Glomerular visceral epithelial cell (primary cell): Measurements from ENCODE around the gene SLC15A4.
A peak's percentile ranks its signal among the peaks of the same experiment; 100 is the strongest.
"Not testable (repeated sequence)": the region's sequence is repeated elsewhere in the genome, so short reads cannot be mapped to it uniquely, and the experiment has no call there.

Experiments used
- DNase-seq: peaks from one replicate; pipeline ENCODE4 v3.0.0-alpha.2; 2016; ENCODE audit errors: extremely low spot score

SLC15A4 gene

DNA sequence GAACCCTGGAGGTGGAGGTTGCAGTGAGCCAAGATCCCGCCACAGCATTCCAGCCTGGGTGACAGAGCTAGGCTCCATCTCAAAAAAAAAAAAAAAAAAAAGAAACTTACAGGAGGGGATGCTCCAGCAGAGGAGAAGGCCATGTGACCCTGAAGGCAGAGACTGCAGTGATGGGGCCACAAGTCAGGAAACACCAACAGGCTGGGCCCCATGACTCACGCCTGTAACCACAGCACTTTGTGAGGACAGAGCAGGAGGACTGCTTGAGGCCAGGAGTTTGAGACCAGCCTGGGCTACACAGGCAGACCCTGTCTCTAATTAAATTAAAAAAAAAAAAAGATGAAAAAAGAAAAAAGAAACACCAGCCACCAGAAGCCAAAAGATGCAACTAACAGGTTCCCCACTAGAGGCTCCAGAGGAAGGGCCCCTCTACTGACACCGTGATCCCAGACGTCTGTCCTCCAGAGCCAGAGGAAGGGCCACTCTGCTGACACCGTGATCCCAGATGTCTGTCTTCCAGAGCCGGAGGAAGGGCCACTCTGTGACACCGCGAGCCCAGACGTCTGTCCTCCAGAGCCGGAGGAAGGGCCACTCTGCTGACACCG is 20.4 kb upstream of the SLC15A4 start:
- no peak for DNase-seq

DNA sequence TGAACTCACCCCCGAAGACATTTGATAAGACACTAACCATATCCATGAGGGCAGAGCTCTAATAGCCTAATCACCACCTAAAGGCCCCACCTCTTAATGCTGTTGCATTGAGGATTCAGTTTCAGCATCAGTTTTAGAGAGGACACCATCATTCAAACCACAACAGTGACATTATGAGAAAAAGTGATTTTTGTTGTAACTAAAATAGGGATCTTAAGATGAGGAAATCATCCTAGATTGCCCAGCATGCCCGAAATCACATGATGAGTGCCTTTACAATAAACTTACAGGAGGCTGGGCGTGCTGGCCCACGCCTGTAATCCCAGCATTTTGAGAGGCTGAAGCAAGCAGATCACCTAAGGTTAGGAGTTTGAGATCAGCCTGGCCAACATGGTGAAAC is 19.8 kb upstream of the SLC15A4 start:
- DNase-seq, result no peak

DNA sequence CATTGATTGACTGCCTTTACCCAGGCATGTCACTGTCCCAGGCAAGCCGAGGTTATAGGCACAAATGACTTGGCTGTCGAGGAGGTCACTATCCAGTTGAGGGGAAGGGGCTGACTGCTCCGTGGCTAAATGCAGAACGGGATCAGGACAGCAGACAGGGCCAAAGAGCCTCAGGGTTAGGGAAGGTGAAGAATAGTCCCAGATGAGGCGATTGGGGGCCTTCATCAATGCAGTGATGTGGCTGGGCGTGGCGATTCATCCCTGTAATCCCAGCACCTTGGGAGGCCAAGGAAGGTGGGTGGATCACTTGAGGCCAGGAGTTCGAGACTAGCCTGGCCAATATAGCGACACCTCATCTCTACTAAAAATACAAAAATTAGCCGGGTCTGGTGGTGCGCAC is 18.8 kb upstream of the SLC15A4 start:
- DNase-seq, result no peak

DNA sequence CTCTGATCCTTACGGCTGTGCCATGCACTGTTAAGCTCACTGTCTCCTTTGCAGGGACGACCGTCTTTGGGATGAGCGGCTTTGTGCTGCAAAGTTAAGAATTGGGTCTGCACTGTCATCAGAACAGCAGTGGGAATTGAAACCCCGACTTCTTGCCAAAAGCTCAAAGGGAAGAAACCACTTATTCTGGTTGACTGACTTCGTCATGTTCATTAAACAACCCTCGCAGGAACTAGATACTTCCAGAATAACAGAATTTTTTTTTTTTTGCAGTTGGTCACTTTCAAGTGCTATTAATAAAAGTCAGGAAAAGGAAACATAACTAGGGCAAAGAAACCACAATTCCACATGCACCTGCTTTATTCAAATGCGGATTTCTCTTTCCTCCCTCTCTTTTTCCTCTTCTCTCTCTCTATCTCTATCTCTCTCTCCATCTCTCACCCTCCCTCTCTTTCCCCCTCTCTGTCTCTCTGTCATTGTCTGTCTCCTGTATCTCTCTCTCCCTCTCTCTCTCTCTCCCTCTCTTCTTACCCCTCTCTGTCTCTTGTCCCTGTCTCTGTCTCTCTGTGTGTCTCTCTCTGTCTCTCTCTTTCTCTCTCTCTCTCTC is 17.2 kb upstream of the SLC15A4 start:
- no peak for DNase-seq

DNA sequence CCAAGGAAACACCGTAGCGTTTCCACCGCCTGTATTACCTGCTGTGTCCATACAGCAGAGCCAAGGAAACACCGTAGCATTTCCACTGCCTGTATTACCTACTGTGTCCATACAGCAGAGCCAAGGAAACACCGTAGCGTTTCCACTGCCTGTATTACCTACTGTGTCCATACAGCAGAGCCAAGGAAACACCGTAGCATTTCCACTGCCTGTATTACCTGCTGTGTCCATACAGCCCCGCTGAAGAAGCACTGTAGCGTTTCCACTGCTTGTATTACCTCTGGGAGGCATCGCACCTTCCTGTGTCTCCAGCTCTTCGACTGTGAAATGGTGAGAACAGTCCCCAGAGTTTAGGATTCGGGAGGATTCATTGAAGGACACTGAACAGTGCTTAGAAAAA is 16.1 kb upstream of the SLC15A4 start:
- not testable (repeated sequence) for DNase-seq

DNA sequence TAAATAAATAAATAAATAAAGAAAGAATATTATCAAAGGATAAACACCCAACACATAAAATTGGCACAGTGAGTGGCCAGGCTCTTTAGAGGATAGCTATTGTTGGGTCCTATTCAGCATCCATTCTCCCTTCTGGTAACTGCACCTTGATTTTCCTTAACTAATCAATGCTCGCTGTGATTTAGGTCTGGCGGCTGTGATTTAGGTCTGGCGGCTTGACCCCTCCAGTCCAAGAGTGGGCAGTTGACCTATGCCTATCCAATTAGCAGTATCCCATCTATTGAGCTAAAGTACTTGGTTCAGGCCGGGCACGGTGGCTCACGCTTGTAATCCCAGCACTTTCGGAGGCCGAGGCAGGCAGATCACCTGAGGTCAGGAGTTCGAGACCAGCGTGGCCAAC is 9.7 kb upstream of the SLC15A4 start:
- no peak for DNase-seq

DNA sequence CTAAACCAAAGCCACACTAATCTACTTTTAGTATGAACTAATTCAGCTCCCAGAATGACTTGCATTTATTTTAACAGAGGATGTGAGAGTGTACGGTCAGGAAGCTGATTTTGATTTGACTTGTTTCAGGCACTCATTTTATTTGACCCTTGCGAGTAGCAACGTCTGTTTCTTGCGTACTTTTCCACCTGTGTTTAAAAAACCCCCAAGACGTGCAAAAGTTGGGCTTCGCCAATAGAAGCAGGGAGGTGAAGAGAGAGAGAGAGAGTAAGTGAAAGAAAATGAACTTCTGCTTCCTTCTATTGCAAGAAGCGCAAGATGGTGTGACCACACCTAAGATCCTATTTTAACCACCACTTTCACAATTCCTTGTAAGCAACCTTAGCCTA is 6.7 kb upstream of the SLC15A4 start:
- DNase-seq, result no peak

DNA sequence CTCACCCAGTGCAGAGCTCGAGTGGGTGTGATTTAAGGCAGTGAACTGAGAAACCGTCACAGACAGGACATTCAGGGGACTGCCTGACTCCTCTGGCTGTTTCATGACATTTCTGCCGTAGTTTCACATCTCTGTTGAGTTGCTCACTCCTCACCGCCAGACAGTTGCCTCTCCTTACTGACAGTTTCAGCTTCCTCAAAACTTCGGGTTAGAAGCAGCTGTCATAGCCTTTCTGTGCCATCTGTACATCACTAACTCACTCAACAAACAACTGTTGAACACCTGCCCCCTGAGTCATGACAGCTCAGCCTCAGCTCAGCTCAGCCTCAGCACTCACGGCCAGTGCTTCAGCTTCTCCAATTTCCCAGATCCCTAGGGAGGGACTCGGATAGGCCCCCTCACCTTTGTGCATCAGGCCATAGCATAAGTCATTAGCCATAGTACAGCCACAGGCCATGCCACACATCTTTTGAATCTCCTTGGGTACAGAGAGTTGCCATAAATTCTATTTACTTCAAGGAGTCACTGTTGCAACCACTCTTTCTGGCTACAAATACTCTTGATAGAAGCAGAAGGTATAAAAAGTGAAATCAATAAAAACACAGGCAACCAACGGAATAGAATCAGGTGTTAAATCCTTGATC is 6.2 kb upstream of the SLC15A4 start:
- no peak for DNase-seq

DNA sequence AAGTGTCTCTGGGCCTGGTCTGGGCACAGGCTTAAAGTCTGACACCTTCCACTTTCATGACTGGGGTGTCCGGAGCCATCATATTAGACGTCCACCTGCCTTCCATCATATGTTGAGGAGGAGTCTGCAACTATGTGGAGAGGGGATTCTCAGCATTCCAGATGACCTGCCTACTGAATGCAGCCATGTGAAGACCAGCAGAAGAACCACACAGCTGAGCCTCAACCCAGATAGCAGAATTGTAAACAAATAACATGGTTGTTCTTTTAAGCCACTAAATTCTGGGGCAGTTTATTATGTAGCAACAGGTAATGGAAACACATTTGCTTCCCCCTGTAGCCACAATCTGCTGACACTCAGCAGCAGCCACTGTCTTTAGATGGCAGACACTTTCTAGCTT is 4.0 kb upstream of the SLC15A4 start:
- DNase-seq, result no peak

DNA sequence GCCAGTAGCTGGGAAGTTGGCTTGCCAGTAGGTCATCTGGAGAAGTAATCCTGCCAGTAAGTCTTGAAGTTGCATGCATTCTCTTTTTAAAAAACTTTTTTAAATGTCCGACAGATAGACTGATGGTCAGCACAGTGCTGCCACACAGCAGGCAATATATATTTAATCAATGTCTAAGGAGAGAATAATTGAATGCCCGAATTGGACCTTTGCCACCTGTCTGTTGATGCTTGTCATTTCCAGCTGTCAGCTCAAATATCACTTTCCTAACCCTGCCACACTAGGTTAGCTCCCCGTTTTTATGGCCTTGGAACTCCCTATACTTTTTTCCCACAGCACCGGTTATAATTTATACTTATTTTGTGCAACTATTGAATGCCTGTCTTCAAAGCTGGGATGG is 2.1 kb upstream of the SLC15A4 start:
- no peak for DNase-seq

DNA sequence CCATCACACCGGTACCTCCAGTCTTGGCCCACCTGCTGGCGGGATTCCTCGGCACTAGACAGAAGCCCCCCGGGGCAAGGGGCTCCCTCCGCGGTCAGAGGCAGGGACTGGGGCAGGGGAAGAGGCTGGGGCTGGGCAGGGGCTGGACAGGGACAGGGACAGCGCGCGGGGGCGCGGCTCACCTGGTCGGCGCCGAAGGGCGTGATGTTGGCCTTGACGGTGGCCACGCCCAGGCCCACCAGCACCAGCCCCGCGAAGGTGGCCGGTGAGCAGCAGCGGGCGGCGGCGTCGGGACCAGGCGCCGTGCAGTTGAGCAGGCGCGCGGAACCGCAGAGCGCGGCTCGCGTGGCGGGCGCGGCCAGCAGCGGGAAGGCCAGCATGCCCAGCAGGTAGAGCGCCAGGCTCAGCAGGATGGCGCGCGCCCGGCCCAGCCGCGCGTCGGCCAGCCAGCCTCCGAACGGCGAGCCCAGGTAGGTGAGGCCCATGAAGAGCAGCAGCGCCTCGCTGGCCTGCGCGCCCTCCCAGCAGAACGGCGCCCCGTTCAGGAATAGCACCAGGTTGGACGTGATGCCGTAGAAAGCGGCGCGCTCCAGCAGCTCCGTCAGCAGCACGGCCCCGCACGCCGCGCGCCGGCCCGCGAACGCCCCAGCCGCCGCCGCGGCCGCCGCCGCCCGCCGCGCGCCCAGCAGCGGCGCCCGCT is 392 bp downstream of the SLC15A4 start:
- DNase-seq, result peak; percentile 28

DNA sequence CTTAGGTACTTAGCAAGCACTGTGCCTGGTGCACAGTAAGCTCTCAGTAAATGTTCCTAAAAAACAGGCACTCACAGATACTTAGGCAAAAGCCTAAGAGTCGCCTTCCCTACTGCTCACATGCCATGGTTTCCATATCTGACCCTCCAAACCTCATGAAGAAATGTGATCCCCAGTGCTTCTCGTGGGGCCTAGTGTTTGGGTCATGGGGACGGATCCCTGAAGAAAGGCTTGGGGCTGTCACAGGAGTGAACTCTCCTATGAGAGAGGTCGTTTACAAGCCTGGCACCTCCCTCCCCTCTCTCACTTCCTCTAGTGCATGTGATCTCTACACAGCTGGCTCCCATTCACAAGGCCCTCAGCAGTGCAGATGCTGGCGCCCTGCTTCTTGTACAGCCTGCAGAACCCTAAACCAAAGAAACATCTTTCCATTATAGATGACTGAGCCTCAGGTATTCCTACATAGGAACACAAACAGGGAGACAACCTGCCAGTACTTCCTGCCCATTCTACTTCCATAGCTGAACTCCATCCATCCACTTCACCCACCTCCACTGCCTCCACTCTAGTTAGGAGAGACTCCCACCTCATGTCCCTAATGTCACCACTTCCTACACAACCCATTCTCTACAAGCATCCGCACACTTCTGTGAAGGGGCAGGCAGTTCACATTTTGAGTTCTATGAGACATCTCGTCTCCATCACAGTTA is 2.9 kb downstream of the SLC15A4 start:
- no peak for DNase-seq

DNA sequence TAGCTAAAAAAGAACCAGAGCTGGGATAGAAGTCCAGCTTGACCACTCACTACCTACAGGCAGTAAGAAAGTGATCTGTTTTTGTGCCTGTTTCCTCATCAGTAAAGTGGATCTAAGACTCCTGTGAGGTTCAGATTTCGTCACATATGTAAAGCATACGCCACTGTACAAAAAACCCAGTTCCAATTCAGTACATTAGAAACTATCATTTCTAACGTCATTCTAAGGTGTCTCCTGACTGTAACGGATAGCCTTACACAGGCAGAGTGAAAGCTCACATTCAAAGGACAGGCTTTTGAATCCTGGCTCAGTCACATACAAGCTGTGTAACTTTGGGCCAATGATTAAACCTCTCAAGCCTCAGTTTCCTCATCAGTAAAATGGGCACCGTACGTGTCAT is 3.5 kb downstream of the SLC15A4 start:
- no peak for DNase-seq

DNA sequence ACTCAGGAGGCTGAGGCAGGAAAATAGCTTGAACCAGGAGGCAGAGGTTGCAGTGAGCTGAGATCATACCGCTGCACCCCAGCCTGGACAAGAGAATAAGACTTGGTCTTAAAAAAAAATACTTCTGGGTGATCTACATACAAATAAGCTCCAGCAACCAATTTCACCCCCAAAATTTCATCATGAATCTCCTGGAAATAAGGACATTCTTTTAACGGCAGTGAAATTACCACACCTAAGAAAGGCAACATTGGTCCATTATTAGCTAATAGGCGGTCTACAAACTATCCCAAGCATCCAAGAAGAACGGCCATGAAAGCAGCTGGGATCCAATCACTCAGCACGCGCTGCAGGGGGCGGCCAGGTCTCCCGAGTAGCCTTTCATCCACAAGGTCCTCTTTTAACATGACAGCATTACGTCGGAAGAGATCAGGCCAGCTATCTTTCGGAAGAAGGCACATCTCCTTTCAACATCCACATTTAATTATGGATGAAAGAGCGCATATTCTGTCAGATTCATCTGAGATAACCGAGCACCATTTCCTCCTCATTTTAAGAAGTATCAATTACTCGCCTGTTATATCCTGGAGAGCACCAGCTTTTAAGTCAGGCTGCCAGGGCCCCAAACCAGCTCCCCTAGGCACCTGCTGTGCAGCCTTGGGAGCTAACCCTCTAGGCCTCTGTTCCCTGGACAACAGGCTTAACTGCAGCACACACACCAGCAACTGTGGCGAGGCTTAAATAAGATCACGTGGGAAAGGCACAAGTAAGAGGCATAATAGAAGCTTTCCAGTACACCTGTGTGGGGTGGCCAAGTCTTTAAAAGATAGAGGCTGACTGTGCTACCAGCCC is 4.2 kb downstream of the SLC15A4 start:
- no peak for DNase-seq

DNA sequence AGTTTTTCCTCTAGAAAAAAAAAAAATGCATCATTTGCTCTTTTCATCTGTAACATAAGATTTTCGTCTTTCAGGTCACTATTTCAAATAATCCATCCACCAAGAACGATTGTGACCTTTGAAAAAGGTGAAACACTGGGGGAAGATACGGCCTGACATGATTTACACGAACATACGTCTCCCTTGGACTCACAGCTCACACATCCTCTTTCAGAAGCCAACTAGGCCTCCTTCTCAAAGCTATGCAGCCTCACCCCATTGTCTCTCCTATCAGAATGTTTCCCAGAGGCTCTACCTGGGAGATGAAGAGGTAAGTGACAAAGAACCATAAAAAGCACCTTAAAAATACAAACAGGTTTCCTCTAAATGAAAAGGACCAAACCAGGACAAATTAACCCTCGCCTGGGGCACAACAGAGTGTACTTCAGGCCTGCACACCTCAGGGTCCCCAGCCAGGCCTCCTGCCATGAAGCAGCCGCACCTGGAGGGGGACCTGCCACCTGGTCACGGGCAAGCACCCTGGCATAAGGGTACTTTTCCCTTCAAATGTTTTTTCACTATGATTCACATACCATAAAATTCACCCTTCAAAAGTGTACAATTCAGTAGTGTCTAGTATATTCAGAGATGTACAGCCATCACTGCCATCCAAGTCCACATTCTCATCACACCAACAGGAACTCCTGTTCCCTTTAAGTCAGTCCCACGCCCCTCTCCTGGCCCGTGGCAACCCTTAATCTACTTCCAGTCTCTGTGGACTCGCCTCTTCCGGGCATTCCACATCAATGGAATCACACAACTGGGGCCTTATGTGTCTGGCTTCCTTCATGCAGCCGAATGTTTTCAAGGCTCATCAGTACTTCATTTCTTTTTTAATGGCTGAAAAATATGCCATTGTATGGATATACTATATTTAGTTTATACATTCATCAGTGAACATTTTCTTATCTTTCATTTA is 5.4 kb downstream of the SLC15A4 start:
- peak; percentile 53 for DNase-seq

DNA sequence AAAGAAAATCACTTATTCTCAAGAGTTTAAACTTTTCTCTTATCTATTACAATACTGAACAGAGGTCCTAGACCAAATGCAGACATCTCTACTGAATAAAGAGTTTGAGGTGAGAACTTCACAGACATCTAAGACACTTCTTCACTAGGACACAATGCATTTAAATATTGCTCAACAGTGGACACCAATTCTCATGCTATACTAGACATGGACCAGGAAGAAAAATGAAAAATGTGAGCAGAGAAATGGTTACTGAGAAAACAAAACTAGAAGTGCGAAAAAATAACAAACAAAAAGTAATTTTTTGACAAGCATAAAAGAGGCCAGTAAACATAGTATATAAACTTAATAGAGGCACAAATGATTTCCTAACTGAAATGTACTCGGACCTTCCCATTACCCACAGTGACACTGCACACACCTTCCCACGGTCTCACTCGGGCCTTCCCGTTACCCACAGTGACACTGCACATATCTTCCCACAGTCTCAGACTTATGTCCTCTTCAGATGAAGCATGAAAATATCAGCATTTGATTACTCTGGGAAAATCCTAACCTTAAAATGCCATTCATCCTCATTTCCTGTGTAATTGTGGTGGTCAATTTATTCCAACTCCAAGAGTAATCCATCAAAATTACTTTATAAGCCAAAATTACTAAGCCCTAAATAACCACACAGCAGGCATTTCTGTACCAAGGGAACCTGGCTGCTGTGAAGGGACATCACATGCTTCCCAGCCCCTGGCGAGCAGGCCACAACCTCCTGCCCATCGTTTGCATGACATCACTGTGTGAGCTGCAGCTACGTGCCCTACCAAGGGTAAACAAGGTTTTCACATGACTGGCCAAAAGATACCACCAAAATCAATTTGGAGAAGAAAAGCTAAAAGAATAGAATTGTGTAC is 6.4 kb downstream of the SLC15A4 start:
- DNase-seq, result peak; percentile 79

DNA sequence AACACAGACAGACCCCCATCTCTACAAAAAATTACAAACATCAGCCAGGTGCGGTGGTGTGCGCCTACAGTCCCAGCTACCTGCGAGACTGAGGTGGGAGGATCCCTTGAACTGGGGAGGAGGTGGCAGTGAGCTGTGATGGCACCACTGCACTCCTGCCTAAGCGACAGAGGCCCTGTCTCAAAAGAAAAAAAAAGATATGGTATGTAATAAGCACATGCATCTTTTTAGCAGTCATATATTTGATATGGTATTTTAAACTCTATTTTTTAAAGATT is 7.2 kb downstream of the SLC15A4 start:
- DNase-seq, result no peak

DNA sequence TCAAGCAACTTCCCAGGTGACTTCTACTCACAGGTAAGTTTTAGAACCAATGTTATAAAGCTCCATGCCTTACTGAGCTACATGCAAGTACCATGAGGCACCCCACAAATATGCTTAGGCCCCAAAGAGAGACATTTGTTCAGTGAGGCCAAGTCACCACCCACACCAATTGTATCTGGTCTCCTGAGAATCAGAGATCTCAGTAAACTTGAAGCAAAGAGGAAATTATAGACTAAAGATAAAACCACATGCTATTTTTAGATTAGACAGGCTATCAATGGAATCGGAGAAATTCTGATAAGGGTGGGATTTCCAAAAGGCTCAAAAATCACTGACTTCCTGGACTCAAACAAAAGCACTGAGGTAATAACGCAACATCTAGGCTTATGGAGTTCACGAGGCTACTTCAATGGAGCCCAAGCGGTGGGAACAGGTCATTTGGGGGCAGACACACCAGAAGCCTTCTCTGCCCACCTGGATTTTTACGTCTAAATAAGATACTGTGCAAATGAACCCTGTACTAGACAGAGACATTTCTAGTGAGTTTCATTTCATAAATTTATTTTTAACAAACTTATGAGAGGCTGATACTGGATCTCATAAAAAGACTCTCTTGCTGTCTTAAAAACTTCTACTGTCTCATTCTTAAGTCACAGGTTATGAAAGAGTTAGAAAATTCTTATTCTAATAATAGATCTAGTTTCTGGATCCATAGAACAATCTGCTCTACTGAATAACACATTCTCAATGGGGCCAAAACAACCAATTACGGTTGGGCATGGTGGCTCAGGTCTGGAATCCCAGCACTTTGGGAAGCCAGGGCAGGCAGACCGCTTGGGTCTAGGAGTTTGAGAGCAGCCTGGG is 7.7 kb downstream of the SLC15A4 start:
- no peak for DNase-seq
